Right ventricle myocardium superior (tissue), 1 donor: Measurements from ENCODE around the gene GHR. TPM values are rescaled to one million over a fixed set of nuclear protein-coding genes. Genes with fewer than 3 reads are reported as not detected.
"Not testable (repeated sequence)": the region's sequence is repeated elsewhere in the genome, so short reads cannot be mapped to it uniquely, and the experiment has no call there.

Experiments used
- ATAC-seq: fragments of 200-7000 bp; cut with Tn5 transposase; one replicate; pipeline ENCODE4 v1.9.1; 2020; ENCODE audit warnings: mild to moderate bottlenecking; ENCODE audit not compliant: poor library complexity
- DNase-seq: peaks from one replicate; pipeline ENCODE4 v3.0.0-alpha.2; 2020
- intact Hi-C: fragments of 100-400 bp; cut with DNase I; formaldehyde crosslinking; loops from one replicate; pipeline ENCODE4 v1.11.2; 2022
- total RNA-seq: library from RNA; stranded (reverse); fragmentation: NEBNext Ultra II Directional; extraction: Animal tissue kit (Norgen Biotek cat#: 25700); gene quantifications from one replicate; pipeline ENCODE4 v1.2.1, GENCODE V29; 2021
- donor health status: DM: no; HTN: yes; CAD: no; lungs with severe emphysema.

Gene GHR
- total RNA-seq, 1 donor from 2014 or later: 12.8 TPM

- intact Hi-C loops: no loop called here
- ATAC-seq (no peak), DNase-seq (no peak)
These were observed 295.8 kb downstream of the GHR start for GRCh38 chr5:42719034-42719433.

GRCh38 chr5:42720251-42720650 lies 297.0 kb downstream of the GHR start:
- ATAC-seq: no peak

GRCh38 chr5:42721484-42721883 lies 298.2 kb downstream of the GHR start:
- ATAC-seq: no peak
- DNase-seq: no peak
- intact Hi-C loops: no loop called here

More at GRCh38 chr5:42720251-42720650, 297.0 kb downstream of the GHR start:
- intact Hi-C loops: no loop called here
- no peak for DNase-seq

- intact Hi-C loops, DNase-seq, ATAC-seq: not testable (repeated sequence)
These were observed 311.4 kb downstream of the GHR start for GRCh38 chr5:42734531-42735058.

- intact Hi-C loops: no loop called here
- no peak for DNase-seq
These were observed 317.7 kb downstream of the GHR start for GRCh38 chr5:42740920-42741319.

GRCh38 chr5:42745426-42745825 lies 322.2 kb downstream of the GHR start:
- intact Hi-C loops: no loop called here
- DNase-seq: no peak
- no peak for ATAC-seq

More at GRCh38 chr5:42740920-42741319, 317.7 kb downstream of the GHR start:
- ATAC-seq: no peak

GRCh38 chr5:42745856-42746255 lies 322.6 kb downstream of the GHR start:
- intact Hi-C loops: no loop called here
- ATAC-seq (no peak), DNase-seq (no peak)

GRCh38 chr5:42749020-42749419 lies 325.8 kb downstream of the GHR start:
- no peak for ATAC-seq
- no peak for DNase-seq
- intact Hi-C loops: no loop called here

GRCh38 chr5:42750507-42750906 lies 327.3 kb downstream of the GHR start:
- DNase-seq (no peak), ATAC-seq (no peak)
- intact Hi-C loops: no loop called here

- DNase-seq (no peak), ATAC-seq (no peak)
- intact Hi-C loops: no loop called here
These were observed 327.8 kb downstream of the GHR start for GRCh38 chr5:42751044-42751443.

GRCh38 chr5:42753099-42753498 lies 329.9 kb downstream of the GHR start:
- ATAC-seq: no peak
- intact Hi-C loops: no loop called here
- DNase-seq: no peak

- intact Hi-C loops: no loop called here
- ATAC-seq (peak; percentile 45), DNase-seq (peak; percentile 37)
These were observed 333.7 kb downstream of the GHR start, which contains the start of gene CCDC152 for GRCh38 chr5:42756606-42757601. CCDC152 (plus strand) TSS chr5:42756818; CDS start chr5:42759122, 2,304 bp downstream.

- no peak for DNase-seq
- intact Hi-C loops: no loop called here
- no peak for ATAC-seq
These were observed 336.2 kb downstream of the GHR start for GRCh38 chr5:42759456-42759855.

- no peak for ATAC-seq
- DNase-seq: no peak
- intact Hi-C loops: loop anchor here (10.0 kb wide), 1 partner anchor 176 kb away; no protein-coding TSS in a partner anchor
These were observed 337.2 kb downstream of the GHR start for GRCh38 chr5:42760426-42760825.

GRCh38 chr5:42761791-42762190 lies 338.6 kb downstream of the GHR start:
- ATAC-seq: no peak
- DNase-seq: no peak
- intact Hi-C loops: loop anchor here (10.0 kb wide), 1 partner anchor 177 kb away; no protein-coding TSS in a partner anchor

GRCh38 chr5:42767491-42768105 lies 344.4 kb downstream of the GHR start:
- no peak for DNase-seq
- ATAC-seq: peak; percentile 55
- intact Hi-C loops: loop anchor here (10.0 kb wide), 1 partner anchor 183 kb away; no protein-coding TSS in a partner anchor

GRCh38 chr5:42768106-42768504 lies 344.9 kb downstream of the GHR start:
- ATAC-seq: no peak
- no peak for DNase-seq
- intact Hi-C loops: loop anchor here (10.0 kb wide), 1 partner anchor 183 kb away; no protein-coding TSS in a partner anchor

GRCh38 chr5:42770003-42770402 lies 346.8 kb downstream of the GHR start:
- DNase-seq: no peak
- intact Hi-C loops: loop anchor here (10.0 kb wide), 2 partner anchors 115 to 915 kb away; no protein-coding TSS in a partner anchor
- ATAC-seq: no peak
